GM13976 (cell line): Measurements from ENCODE around the gene STXBP6.

Source experiments
- DNase-seq: peaks from one replicate; pipeline ENCODE4 v3.0.0; 2012; ENCODE audit warnings: low spot score
- CTCF ChIP-seq: IDR thresholded peaks from 2 replicates; pipeline ENCODE4 v1.5.1; 2012; ENCODE audit warnings: borderline replicate concordance, mild to moderate bottlenecking; ENCODE audit not compliant: insufficient read depth; ENCODE audit errors: extremely low read depth, missing control alignments, control extremely low read depth
- in situ Hi-C: fragments of 300-500 bp; cut with MboI; formaldehyde crosslinking; loops from one replicate; pipeline ENCODE4 v1.12.0; 2022; ENCODE audit warnings: low sequenced_read_pairs, mixed read lengths, inconsistent platforms; ENCODE audit not compliant: unreplicated experiment

STXBP6 gene

GRCh38 chr14:24911324-24912109 lies 138.4 kb downstream of the STXBP6 start:
- DNase-seq, result no peak
- in situ Hi-C loops, result no loop called here
- no peak for TF ChIP-seq CTCF

- in situ Hi-C loops, result no loop called here
Observed at GRCh38 chr14:24910408-24910986, 139.4 kb downstream of the STXBP6 start.

GRCh38 chr14:24909523-24910302 lies 140.2 kb downstream of the STXBP6 start:
- DNase-seq, result no peak
- in situ Hi-C loops, result no loop called here
- TF ChIP-seq CTCF, result no peak

More at GRCh38 chr14:24910408-24910986, 139.4 kb downstream of the STXBP6 start:
- no peak for DNase-seq
- no peak for TF ChIP-seq CTCF

GRCh38 chr14:24908592-24909236 lies 141.2 kb downstream of the STXBP6 start:
- no peak for TF ChIP-seq CTCF
- in situ Hi-C loops, result no loop called here
- DNase-seq, result no peak

GRCh38 chr14:24904533-24904932 lies 145.4 kb downstream of the STXBP6 start:
- in situ Hi-C loops, result no loop called here
- no peak for DNase-seq
- no peak for TF ChIP-seq CTCF

GRCh38 chr14:24903337-24903736 lies 146.6 kb downstream of the STXBP6 start:
- in situ Hi-C loops, result no loop called here
- TF ChIP-seq CTCF, result no peak
- DNase-seq, result no peak
